ENCODE measurements around the gene GLYATL2.

Gene GLYATL2

GRCh38 chr11:58801302-58801701 is 43.2 kb downstream of the GLYATL2 start:
- DNase-seq (ENCODE audit: low spot score): no peak

DNA sequence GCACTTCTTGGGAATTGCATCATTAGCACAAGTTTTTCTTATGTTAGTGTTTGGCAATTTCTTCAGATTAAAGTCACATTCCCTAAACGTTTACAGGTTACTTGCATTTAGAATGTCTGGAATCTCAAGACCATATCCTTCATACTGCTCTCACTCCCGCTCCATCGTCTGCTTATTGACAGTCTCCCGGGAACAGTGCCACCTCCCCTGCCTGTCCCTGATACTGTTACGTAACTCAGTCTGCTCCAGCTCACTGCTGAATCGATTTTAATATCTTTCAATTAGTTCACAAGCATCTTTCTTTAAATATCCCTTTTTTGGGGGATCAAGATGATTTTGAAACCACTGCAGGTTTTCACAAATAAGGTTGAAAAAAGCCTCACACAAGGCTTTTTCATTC is 48.2 kb downstream of the GLYATL2 start:
- DNase-seq (ENCODE audit: low spot score): peak; percentile 14

- peak; percentile 27 for DNase-seq (ENCODE audit: low spot score)
These were observed 56.0 kb downstream of the GLYATL2 start for GRCh38 chr11:58788355-58789023.

GRCh38 chr11:58787903-58788302 is 56.6 kb downstream of the GLYATL2 start:
- no peak for DNase-seq (ENCODE audit: low spot score)

GRCh38 chr11:58786693-58787092 is 57.8 kb downstream of the GLYATL2 start:
- no peak for DNase-seq (ENCODE audit: low spot score)

- no peak for DNase-seq (ENCODE audit: low spot score)
These were observed 59.5 kb downstream of the GLYATL2 start for GRCh38 chr11:58784995-58785394.

Measured in putamen (tissue), 1 donor.